CD14-positive monocyte (primary cell): ENCODE data around the gene EYS. TPM values are rescaled to one million over a fixed set of nuclear protein-coding genes. Genes with fewer than 3 reads are reported as not detected.
A peak's percentile ranks its signal among the peaks of the same experiment; 100 is the strongest.

Experiments used
- DNase-seq, 3 donors: peaks; one replicate each; pipeline ENCODE4 v3.0.0-alpha.2; 2011 to 2022
- H2AFZ ChIP-seq: 2 replicates; pipeline ENCODE4 v1.6.0; 2012; ENCODE audit warnings: mild to moderate bottlenecking, low read depth, low read length, inconsistent platforms; ENCODE audit not compliant: insufficient read depth, poor library complexity, severe bottlenecking
- H3K27ac ChIP-seq, 2 donors: 1 replicate in 1 of 2; 2 replicates in 1 of 2; pipeline ENCODE4 v1.5.1; 2012 to 2013; ENCODE audit warnings: low read length in 2 of 2, control low read depth in 1 of 2, inconsistent platforms in 1 of 2, low read depth in 1 of 2, mild to moderate bottlenecking in 1 of 2
- H3K27me3 ChIP-seq, 2 donors: one replicate each; pipeline versions ENCODE4 v1.6.0 to v1.6.1; 2011 to 2013; ENCODE audit warnings: low read length in 2 of 2; ENCODE audit not compliant: control insufficient read depth in 2 of 2, insufficient read depth in 2 of 2
- H3K36me3 ChIP-seq, 2 donors: replicated peaks in 1 of 2; 1 replicate in 1 of 2; 2 replicates in 1 of 2; pipeline versions ENCODE4 v1.5.1 to v1.6.1; 2012 to 2013; ENCODE audit warnings: low read length in 2 of 2, control low read depth in 1 of 2, inconsistent platforms in 1 of 2, mild to moderate bottlenecking in 1 of 2; ENCODE audit not compliant: insufficient read depth in 2 of 2, control insufficient read depth in 1 of 2
- H3K4me1 ChIP-seq, 2 donors: 1 replicate in 1 of 2; 2 replicates in 1 of 2; pipeline versions ENCODE4 v1.5.1 to v1.6.1; 2012 to 2013; ENCODE audit warnings: low read length in 2 of 2, control low read depth in 1 of 2, inconsistent platforms in 1 of 2, mild to moderate bottlenecking in 1 of 2, moderate library complexity in 1 of 2; ENCODE audit not compliant: insufficient read depth in 2 of 2, control insufficient read depth in 1 of 2
- H3K4me2 ChIP-seq: replicated peaks from 2 replicates; pipeline ENCODE3; 2012; ENCODE audit warnings: low read length, moderate library complexity, mild to moderate bottlenecking; ENCODE audit not compliant: poor library complexity, severe bottlenecking; ENCODE audit errors: extremely low read depth
- H3K4me3 ChIP-seq, 3 experiments: fragments of 200-600 bp in 1 of 3; sonication (generic) in 1 of 3; replicated peaks in 1 of 3; 1 replicate in 2 of 3; 2 replicates in 1 of 3; pipeline ENCODE4 v1.5.1; 2011 to 2013; ENCODE audit warnings: low read length in 3 of 3, mild to moderate bottlenecking in 3 of 3, control low read depth in 2 of 3, low read depth in 2 of 3, inconsistent platforms in 1 of 3, moderate library complexity in 1 of 3
- H3K79me2 ChIP-seq: 2 replicates; pipeline ENCODE4 v1.6.0; 2012; ENCODE audit warnings: mild to moderate bottlenecking, control low read depth, inconsistent platforms, low read length, moderate library complexity; ENCODE audit not compliant: insufficient read depth
- H3K9ac ChIP-seq: 2 replicates; pipeline ENCODE4 v1.6.0; 2017; ENCODE audit warnings: low read length, mild to moderate bottlenecking; ENCODE audit not compliant: insufficient read depth, poor library complexity, severe bottlenecking
- H3K9me3 ChIP-seq, 2 donors: replicated peaks in 1 of 2; 1 replicate in 1 of 2; 2 replicates in 1 of 2; pipeline versions ENCODE4 v1.5.1 to v1.6.1; 2012 to 2013; ENCODE audit warnings: low read length in 2 of 2, control low read depth in 1 of 2; ENCODE audit not compliant: control insufficient read depth in 1 of 2, insufficient read depth in 1 of 2
- H4K20me1 ChIP-seq: 2 replicates; pipeline ENCODE4 v1.6.0; 2012; ENCODE audit warnings: mild to moderate bottlenecking, low read length, control low read depth, moderate library complexity; ENCODE audit not compliant: insufficient read depth
- H3K27ac Mint-ChIP-seq, 7 donors: one replicate each; pipeline ENCODE4 v1.8.0; 2020; ENCODE audit warnings: mild to moderate bottlenecking in 7 of 7, mixed read lengths in 7 of 7, moderate library complexity in 6 of 7, inconsistent platforms in 2 of 7
- H3K27me3 Mint-ChIP-seq, 3 donors: one replicate each; pipeline ENCODE4 v1.8.0; 2021 to 2022; ENCODE audit warnings: low read depth in 3 of 3, mild to moderate bottlenecking in 3 of 3, mixed read lengths in 3 of 3, moderate library complexity in 3 of 3, inconsistent platforms in 1 of 3
- H3K36me3 Mint-ChIP-seq, 2 donors: one replicate each; pipeline ENCODE4 v1.8.0; 2020; ENCODE audit warnings: mixed read lengths in 2 of 2, inconsistent platforms in 1 of 2, mild to moderate bottlenecking in 1 of 2
- H3K4me1 Mint-ChIP-seq: one replicate; pipeline ENCODE4 v1.8.0; 2020; ENCODE audit warnings: mild to moderate bottlenecking, mixed read lengths
- H3K4me3 Mint-ChIP-seq, 2 donors: one replicate each; pipeline ENCODE4 v1.8.0; 2020; ENCODE audit warnings: mild to moderate bottlenecking in 2 of 2, mixed read lengths in 2 of 2, moderate library complexity in 1 of 2
- H3K9me3 Mint-ChIP-seq, 7 donors: one replicate each; pipeline ENCODE4 v1.8.0; 2020 to 2022; ENCODE audit warnings: mixed read lengths in 7 of 7, mild to moderate bottlenecking in 6 of 7, moderate library complexity in 6 of 7, inconsistent platforms in 2 of 7
- WGBS: methylation state at CpG from one replicate; pipeline ENCODE4 v1.1.5; 2013; ENCODE audit warnings: missing lambda C conversion rate; ENCODE audit not compliant: insufficient coverage; 5-methylcytosine and 5-hydroxymethylcytosine counted together
- intact Hi-C, 2 donors: fragments of 100-400 bp; cut with micrococcal nuclease; formaldehyde crosslinking; loops; one replicate each; pipeline versions ENCODE4 v1.15.0 to v1.15.1; 2023
- polyA plus RNA-seq, 3 donors: library from polyadenylated mRNA; depleted of rRNA in 1 of 3; unstranded in 2 of 3; stranded (reverse) in 1 of 3; fragments of 300-500 nt in 2 of 3; fragments of >200 nt in 1 of 3; fragmentation: Illumina TruSeq in 2 of 3; gene quantifications; 1 replicate in 2 of 3; 2 replicates in 1 of 3; pipeline ENCODE4 v1.2.3, GENCODE V29; 2012 to 2021
- TF ChIP-seq, protein P1 (sequence below): fragments of 200-600 bp; IDR thresholded peaks from one replicate; pipeline ENCODE4 v1.8.0; 2022; ENCODE audit warnings: antibody characterized with exemption, mild to moderate bottlenecking

Gene EYS
- polyA plus RNA-seq, 3 donors = 0.01 to 0.03 TPM; not detected in 1

- intact Hi-C loops = no loop called here
- no peaks in the 10 kb centered on the region for H4K20me1 ChIP-seq
- H3K9ac ChIP-seq = no peak overlapping the region
- no peak overlapping the region for H3K27ac Mint-ChIP-seq
- peaks cover 0 to 5% of the 10 kb centered on the region in 2 donors for H3K9me3 ChIP-seq
- H3K36me3 ChIP-seq = no peaks in the 10 kb centered on the region
- H3K4me2 ChIP-seq = no peak overlapping the region
- no peak overlapping the region for H3K27ac ChIP-seq
- DNase-seq = no peak
- H3K79me2 ChIP-seq = no peaks in the 10 kb centered on the region
- peaks cover 0 to 7% (median 2%) of the 10 kb centered on the region in 7 donors for H3K9me3 Mint-ChIP-seq
- H3K36me3 Mint-ChIP-seq = no peaks in the 10 kb centered on the region
- peak overlapping the region in 1 of 2 donors; percentile 32 for H3K4me3 Mint-ChIP-seq
- TF ChIP-seq, protein P1, sequence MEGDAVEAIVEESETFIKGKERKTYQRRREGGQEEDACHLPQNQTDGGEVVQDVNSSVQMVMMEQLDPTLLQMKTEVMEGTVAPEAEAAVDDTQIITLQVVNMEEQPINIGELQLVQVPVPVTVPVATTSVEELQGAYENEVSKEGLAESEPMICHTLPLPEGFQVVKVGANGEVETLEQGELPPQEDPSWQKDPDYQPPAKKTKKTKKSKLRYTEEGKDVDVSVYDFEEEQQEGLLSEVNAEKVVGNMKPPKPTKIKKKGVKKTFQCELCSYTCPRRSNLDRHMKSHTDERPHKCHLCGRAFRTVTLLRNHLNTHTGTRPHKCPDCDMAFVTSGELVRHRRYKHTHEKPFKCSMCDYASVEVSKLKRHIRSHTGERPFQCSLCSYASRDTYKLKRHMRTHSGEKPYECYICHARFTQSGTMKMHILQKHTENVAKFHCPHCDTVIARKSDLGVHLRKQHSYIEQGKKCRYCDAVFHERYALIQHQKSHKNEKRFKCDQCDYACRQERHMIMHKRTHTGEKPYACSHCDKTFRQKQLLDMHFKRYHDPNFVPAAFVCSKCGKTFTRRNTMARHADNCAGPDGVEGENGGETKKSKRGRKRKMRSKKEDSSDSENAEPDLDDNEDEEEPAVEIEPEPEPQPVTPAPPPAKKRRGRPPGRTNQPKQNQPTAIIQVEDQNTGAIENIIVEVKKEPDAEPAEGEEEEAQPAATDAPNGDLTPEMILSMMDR = no peak
- WGBS = no CpG with 5 or more reads among the region's 3 CpGs
- H3K4me3 ChIP-seq = no peak overlapping the region
- no peak overlapping the region for H2AFZ ChIP-seq
- H3K27me3 ChIP-seq = no peaks in the 10 kb centered on the region
- no peaks in the 10 kb centered on the region for H3K27me3 Mint-ChIP-seq
- H3K4me1 Mint-ChIP-seq = no peaks in the 10 kb centered on the region
- no peaks in the 10 kb centered on the region for H3K4me1 ChIP-seq
Observed at GRCh38 chr6:65280060-65280459, 427.0 kb downstream of the EYS start.

- Histone ChIP-seq H3K27ac (no peak overlapping the region), H3K4me1 (no peaks in the 10 kb centered on the region), H3K27me3 (no peaks in the 10 kb centered on the region), H3K4me3 (no peak overlapping the region), H3K9me3 (no peaks in the 10 kb centered on the region), H2AFZ (no peak overlapping the region), H4K20me1 (no peaks in the 10 kb centered on the region), H3K79me2 (no peaks in the 10 kb centered on the region), H3K4me2 (no peak overlapping the region), H3K36me3 (no peaks in the 10 kb centered on the region), H3K9ac (no peak overlapping the region)
- H3K36me3 Mint-ChIP-seq = no peaks in the 10 kb centered on the region
- peaks cover 0 to 3% (median 1%) of the 10 kb centered on the region in 7 donors for H3K9me3 Mint-ChIP-seq
- peaks cover 0 to 2% (median 0%) of the 10 kb centered on the region in 3 donors for H3K27me3 Mint-ChIP-seq
- intact Hi-C loops = no loop called here
- no CpG with 5 or more reads among the region's 3 CpGs for WGBS
- H3K4me1 Mint-ChIP-seq = no peaks in the 10 kb centered on the region
- TF ChIP-seq, protein P1 = no peak
- H3K27ac Mint-ChIP-seq = no peak overlapping the region
- H3K4me3 Mint-ChIP-seq = no peak overlapping the region
- no peak for DNase-seq
Observed at GRCh38 chr6:65262241-65262640, 444.8 kb downstream of the EYS start.
